ENCODE data around the gene DIP2A.

The DIP2A gene

DNA sequence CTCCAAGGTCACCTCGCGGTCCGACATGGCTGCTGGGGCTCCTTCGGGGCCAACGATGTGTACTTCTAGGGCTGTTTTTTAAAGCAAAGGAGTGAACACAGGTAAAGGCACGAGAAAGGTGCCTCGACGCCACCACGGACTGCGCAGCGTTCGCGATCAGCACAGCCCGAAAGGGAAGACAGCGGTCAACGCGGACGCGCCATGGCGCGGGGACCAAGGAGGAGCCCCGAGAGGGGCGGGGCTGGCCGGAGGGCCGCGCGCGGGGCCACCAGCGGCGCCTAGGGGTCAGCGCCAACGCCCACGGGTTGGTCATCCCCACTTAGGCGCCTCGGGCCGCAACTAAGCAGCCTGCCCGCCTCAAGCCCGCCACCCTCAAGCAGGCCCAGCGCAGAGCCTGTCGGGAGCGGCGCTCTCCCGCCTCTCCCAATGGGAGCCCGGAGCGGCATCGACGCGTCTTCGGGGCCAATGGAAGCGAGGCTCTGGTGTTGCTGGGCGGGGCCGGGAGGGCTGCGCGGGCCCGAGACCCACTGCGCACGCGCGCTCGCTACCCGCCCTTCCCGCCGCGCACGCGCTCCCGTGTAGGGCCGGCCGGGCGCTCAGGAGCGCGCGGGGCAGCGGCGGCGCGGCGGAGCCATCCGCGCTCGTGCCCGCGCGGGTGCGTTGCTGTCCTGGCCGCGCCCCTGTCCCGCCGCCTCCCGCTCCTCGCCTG is at the start of gene DIP2A:
Gene DIP2A (plus strand): TSS at position 577 of the 709 bp plus-strand sequence. CDS start 241 bp downstream, outside the sequence.
- peak; percentile 98 for DNase-seq

GRCh38 chr21:46409641-46410406 is 48.9 kb upstream of the DIP2A start:
- DNase-seq = no peak

DNA sequence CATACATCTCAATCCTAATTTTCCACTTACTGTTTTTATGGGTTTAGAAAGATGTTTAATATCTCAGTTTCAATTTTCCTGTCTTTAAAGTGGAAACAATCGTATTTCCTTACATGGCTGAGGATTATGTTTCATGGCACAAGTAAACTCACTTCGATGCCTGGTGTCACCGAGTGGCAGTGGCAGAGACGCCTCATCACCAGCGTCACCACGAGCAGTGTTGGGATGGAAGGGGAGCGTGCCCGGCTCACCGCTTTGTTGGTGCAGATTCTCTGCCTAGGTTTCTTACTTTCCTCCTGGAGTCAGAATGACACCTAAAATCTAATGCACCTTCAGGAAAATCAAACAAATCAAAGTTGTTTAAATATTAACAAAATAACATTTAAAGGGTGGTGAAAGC is 48.2 kb upstream of the DIP2A start:
- no peak for DNase-seq

DNA sequence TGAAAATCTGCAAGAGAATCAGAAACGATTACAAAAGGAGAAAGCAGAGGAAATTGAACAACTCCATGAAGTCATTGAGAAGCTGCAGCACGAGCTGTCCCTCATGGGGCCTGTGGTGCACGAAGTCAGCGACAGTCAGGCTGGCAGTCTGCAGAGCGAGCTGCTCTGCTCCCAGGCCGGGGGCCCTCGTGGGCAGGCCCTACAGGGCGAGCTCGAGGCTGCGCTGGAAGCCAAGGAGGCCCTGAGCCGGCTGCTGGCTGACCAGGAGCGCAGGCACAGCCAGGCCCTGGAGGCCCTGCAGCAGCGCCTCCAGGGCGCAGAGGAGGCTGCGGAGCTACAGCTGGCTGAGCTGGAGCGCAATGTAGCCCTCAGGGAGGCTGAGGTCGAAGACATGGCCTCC is 47.5 kb upstream of the DIP2A start:
- DNase-seq = no peak

- no peak for DNase-seq
Measured at GRCh38 chr21:46411691-46412090, 47.0 kb upstream of the DIP2A start.

- DNase-seq = no peak
Measured at GRCh38 chr21:46412521-46413364, 45.9 kb upstream of the DIP2A start.

DNA sequence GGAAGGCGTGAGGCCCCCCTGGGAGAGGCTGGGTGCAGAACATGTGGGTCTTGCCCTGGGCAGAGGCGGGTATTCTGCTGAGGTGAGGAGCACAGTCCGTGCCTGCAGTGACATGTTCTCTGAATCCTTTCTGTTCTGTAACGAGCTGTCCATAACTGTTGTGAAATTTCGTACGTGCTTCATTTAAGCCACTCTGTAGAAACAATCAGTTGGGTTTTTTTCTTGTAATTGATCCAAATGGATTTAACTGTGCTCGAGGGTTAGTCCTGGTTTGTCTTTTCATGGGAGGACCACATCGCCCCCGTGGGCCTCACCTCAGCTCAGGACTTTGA is 45.4 kb upstream of the DIP2A start:
- DNase-seq = no peak

DNA sequence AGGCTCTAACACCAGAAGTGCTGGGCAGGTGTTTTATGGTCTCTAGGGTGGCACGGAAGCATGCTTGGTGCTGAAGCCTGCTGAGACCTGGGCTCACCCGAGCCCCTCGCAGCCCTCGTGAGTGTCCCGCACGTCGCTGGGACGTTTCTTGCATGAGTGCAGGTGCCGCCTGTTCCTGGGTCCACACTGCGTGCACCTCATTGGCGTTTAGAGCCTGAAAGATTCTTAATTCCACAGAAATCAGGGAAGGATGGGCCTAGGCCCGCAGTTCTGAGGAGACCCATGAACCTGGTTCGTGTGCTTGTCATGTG is 43.8 kb upstream of the DIP2A start:
- no peak for DNase-seq

DNA sequence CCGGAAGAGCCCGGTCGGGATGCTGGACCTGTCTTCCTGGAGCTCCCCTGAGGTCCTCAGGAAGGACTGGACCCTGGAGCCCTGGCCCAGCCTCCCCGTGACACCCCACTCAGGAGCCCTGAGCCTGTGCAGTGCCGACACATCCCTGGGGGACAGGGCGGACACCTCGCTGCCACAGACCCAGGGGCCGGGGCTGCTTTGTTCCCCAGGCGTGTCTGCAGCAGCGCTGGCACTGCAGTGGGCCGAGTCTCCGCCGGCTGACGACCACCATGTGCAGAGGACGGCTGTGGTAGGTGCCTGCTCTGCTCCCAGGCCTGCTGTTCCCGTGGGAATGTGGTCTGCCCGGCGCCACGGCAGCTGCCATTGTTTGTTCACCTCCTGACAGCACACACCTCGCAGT is 42.1 kb upstream of the DIP2A start:
- DNase-seq = no peak

- DNase-seq = no peak
Measured at GRCh38 chr21:46418265-46418946, 40.3 kb upstream of the DIP2A start.

DNA sequence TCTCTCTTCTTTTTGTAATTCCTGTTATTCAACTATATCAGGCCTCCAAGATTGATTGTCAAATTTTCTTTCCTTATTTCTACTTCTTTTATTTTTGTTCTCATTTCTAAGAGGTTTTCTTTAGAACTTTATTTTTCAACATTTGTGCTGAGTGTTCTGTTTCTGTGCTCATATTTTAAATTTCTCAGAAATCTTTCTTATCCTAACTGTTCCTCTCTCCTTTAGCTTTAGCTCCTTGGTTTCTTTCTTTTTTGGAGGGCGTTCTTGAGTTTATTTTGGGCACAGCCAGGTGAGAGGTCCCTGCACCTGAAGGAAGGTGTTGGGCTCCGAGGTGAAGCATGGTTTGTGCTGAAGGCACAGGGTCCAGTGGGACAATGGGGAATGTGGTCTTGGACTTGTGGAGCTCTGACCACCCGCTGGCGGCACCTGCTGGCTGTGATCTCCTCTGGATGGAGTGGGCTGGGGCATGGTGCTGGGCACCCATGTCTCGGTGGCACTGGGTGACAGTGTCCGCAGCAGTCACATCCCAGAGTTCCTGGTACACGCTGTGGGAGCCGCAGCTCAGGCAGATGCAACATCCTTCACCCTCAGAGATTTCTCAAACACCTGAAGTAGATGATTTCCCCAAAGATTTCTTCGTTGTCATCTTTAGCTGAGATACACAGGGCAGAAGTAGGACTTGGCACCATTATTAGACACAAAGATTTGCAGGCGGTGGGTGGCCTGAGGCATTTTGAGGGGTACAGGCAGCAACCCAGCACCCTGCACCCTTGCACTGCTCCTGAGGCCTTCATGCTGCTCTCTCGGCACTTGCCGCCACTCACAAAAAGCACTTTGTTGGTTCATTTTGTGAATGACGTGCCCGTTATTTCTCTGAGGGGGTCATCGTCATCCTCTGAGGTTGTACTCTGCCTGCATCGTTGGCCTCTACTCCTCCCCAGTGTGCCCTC is 38.2 kb upstream of the DIP2A start:
- DNase-seq = no peak

DNA sequence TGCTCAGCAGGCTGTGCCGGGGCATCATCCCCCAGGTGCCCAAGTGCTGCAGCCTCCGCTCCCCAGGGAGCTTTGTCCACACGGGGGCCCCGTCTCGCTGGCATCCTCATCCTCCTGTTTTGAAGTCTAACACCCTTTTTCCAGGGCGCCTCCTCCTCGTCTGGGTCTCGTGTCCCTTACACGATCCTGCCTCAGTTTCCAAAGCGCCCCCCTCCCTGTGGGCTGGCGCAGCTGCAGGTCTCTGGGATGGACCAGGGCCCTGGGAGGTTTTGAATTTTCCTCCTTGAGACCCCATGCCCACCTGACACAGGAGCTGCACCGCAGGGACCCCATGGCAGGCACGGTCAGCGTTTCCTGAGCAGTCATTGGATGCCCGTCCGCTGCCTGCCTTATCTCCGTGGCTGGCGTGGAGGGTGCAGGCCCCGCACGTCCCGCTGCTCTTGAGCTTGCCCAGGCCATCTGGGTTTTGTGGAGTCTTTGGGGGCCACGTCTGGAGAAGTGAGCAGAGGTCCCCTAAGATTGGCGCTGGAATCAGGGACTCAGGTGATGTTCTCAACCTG is 37.4 kb upstream of the DIP2A start:
- no peak for DNase-seq

DNA sequence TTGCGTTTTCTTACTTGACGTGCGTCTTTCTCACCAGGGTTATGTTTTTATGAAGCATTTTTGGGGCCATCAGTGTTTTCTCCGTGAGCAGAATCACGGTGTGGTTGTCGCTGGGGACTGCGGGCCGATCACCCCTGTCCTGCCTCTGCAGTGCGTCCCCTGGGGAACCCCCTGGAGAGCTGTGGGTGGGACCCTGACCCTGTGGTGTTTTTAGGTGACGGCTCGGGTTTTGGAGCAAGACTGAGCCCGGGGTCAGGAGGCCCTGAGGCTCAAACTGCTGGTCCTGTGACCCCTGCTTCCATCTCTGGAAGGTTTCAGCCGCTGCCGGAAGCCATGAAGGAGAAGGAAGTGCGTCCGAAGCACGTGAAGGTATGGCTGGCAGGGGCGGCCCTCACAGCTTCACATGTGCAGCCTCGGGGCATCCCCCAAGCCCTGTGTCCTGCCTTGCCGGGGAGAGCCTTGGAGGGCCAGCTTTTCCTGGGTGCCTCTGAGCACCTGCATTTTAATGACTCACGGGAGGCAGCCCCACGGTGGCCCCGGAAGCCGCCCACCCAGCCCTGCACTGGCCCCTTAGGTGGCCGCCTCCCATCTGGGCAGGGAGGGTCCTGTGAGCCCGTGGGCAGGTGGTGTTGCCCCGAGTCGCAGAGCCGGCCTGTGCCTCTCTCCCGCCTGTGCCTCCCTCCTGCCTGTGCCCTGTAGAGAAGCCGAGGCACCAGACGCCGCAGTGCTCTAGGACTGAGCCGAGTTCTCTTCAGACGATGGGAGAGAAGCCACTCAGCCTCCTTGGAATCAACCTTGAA is 36.7 kb upstream of the DIP2A start:
- DNase-seq = no peak

DNA sequence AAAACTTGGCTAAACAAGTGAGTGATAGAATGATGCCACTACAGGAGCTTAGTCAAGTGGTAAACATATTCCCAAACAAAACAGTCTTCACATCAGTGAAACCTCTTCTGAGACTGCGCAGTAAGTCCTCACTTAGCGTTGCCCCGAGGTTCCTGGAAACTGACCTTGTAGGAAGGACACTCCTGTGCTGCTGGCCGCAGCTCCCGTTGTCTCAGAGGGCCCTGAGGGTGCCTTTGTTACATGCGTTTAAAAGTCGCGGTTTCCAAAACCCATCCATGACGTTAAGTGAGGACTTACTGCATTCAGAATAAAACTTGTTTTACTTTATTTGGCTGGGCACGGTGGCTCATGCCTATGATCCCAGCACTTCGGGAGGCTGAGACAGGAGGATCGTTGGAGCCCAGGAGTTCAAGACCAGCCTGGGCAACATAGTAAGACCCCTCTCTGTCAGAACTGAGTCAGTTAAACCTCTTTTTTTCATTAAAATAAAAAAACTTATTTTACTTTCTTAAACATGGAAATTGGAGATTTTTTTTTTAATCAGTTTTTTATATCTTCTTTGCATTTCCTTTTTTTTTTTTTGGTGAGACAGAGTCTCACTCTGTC is 36.0 kb upstream of the DIP2A start:
- no peak for DNase-seq

DNA sequence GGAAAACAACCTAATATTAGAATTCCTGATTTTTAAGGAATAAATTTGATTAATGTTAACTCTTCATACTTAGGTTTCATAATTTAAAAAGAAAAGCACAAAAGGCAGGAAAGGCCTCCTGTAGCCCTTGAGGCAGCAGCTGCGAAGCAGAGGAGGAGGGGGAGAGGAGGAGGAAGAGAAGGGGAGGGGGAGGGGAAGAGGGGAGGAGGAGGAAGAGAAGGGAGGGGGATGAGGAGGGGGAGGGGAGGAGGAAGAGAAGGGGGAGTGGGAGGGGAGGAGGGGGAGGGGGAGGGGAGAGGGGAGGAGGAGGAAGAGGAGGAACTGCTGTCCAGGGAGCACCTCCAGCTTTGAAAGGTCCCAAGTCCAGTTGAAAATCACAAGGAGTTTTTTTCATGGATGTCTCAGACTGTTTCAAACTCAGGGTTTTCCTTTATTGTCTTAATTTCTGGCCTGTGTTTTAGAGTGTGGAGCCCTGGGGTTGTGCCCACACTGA is 35.1 kb upstream of the DIP2A start:
- DNase-seq = no peak

GRCh38 chr21:46424039-46424591 is 34.6 kb upstream of the DIP2A start:
- no peak for DNase-seq

- DNase-seq = no peak
Measured at GRCh38 chr21:46424621-46425020, 34.1 kb upstream of the DIP2A start.

- DNase-seq = no peak
Measured at GRCh38 chr21:46425041-46425440, 33.6 kb upstream of the DIP2A start.

DNA sequence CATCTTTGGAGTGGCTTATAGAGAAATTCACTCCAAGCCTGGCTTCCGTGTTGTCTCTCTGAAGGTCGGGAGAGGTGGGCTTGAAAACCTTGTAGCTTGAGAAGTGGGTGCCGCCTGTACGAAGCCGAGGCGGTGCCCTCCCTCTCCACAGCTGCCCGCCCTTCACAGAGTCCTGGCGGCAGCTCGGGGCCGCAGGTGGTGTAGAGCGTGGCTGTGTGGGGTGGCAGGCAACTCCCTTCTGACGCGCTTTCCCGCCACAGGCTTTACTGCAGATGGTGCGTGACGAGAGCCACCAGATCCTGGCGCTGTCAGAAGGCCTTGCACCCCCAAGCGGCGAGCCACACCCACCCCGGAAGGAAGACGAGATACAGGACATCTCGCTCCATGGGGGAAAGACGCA is 33.1 kb upstream of the DIP2A start:
- DNase-seq = no peak
